Activated CD8-positive, alpha-beta memory T cell treated with anti-CD3 and anti-CD28 coated beads, Interleukin-2, amount 50 U/mL, for 4 hours (primary cell): Measurements from ENCODE around the gene FCGR2B.
"Not testable (repeated sequence)": the region's sequence is repeated elsewhere in the genome, so short reads cannot be mapped to it uniquely, and the experiment has no call there.

Experiments
- DNase-seq: peaks from one replicate; pipeline ENCODE4 v3.0.0-alpha.2; 2020

Gene FCGR2B

GRCh38 chr1:161706482-161707347, 43.8 kb downstream of the FCGR2B start, which contains the start of gene FCRLA:
TSS of gene FCRLA (plus strand) at chr1:161707229. CDS start at chr1:161707265, 36 bp downstream.
- DNase-seq, result no peak

DNA sequence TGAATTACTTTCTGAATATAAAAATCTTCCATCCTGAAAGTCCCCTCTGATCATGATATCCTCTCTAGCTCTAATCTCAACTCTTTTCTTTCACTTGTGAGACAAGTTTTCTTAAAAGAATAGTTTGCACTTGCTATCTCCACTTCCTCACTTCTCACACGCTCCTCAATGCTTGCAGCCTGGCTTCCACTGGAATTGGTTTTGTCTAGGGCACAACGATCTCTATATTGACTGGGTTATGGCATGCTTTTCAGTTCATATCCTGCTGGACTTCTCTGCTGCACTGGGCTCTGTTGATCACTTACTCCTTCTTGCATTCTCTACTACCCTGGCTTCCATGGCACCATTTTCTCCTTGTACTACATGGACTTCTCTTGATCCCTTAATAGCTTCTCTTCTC, 44.6 kb downstream of the FCGR2B start:
- DNase-seq, result no peak

GRCh38 chr1:161709373-161709772, 46.4 kb downstream of the FCGR2B start:
- DNase-seq, result no peak

GRCh38 chr1:161710560-161710959, 47.6 kb downstream of the FCGR2B start:
- no peak for DNase-seq

- no peak for DNase-seq
Observed at GRCh38 chr1:161718559-161719324, 55.8 kb downstream of the FCGR2B start.

DNA sequence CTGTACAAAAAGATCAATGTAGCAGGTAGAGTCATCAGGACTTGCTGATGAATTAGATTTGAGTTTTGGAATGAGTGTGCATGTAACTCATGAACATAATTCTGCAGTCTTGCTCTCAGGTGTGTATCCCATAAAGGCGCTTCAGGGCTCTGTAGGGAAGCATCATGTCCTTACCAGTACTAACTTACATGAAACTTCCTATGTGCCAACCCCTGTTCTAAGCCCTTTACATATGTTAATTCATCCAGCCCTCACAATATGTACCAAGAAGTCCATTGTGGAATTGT, 56.3 kb downstream of the FCGR2B start:
- no peak for DNase-seq

- no peak for DNase-seq
Observed at GRCh38 chr1:161720422-161720821, 57.5 kb downstream of the FCGR2B start.

- no peak for DNase-seq
Observed at GRCh38 chr1:161720956-161721737, 58.2 kb downstream of the FCGR2B start, which contains the start of gene FCRLB. TSS of gene FCRLB (plus strand) at chr1:161721544. CDS start at chr1:161722673, 1,129 bp downstream.

DNA sequence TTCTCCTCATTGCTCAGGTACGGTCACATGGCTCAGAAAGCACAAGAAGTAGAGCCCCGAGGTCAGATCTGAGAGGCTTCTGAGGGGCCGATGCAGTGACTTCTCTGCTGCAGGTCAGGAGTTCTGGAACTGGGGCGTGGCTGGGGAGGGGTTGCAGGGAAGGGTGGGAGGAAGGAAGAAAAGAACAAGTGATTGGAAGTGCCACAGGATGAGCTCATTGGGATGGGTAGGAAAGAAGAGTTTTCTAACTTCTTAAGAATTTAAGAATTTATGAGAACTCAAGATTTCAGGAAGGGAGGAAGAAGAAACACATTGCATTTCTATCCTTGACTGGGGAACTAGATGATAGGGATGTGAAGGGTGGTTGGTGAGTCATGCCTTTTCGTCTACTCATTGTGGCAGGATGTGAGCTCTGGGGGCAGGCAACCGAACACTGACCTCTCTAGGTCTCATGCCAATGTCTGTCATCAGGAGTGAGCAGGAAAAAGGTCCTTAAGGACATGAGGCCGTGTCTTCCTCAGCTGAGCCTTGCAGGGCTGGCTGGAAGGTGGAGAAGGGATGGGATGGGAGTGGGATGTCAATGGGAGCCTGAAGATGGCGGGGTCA, 58.9 kb downstream of the FCGR2B start:
- DNase-seq, result no peak

GRCh38 chr1:161722406-161722805, 59.5 kb downstream of the FCGR2B start:
- no peak for DNase-seq

- DNase-seq, result no peak
Observed at GRCh38 chr1:161723459-161724141, 60.7 kb downstream of the FCGR2B start.

DNA sequence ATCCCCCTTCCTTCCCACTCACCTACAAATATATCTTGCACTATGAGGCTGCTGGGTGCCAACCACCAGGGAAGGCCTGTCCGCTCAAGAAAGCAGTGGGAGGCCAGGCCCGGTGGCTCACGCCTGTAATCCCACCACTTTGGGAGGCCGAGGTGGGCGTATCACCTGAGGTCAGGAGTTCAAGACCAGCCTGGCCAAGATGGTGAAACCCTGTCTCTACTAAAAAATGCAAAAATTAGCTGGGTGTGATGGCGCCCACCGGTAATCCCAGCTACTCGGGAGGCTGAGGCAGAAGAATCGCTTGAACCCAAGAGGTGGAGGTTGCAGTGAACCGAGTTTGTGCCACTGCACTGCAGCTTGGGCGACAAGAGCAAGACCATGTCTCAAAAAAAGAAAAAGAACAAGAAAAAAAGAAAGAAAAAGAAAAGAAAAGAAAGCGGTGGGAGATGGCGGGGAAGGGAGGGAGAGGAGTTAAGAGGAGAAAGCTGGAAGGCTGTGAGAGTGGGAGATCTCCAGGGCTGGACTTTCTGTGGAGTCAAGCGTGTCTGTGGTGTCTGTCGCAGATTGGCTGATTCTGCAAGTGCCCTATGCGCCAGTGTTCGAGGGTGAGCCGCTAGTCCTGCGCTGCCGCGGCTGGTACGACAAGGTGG, 62.4 kb downstream of the FCGR2B start:
- DNase-seq, result not testable (repeated sequence)

- DNase-seq, result peak; percentile 41
Observed at GRCh38 chr1:161725908-161726472, 63.0 kb downstream of the FCGR2B start.

GRCh38 chr1:161726473-161727255, 63.7 kb downstream of the FCGR2B start:
- DNase-seq, result peak; percentile 66

DNA sequence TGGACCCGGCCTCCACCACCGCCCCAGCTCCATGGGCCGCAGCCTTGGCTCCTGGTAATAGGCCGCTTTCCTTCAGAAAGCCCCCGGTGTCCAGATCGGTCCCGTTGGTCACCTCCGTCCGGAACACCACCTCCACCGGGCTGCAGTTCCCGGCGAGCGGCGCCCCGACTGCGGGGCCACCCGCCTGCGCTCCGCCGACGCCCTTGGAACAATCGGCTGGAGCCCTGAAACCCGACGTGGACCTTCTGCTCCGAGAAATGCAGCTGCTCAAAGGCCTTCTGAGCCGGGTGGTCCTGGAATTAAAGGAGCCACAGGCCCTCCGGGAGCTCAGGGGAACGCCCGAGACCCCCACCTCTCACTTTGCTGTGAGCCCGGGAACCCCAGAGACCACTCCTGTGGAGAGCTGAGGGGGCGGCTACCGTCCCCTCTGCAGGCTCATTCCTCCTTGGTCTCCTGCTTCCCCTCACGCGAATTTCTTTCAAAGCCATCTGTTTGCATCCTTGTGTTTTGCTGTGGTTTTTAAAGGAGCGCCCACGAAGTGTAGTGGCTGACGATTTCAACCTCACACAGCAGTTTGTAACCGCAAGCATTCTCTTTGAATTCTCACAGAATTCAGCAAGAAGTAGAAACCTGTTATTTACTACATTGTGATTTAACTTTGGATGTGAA, 64.4 kb downstream of the FCGR2B start:
- no peak for DNase-seq
